Activated CD4-positive, alpha-beta T cell treated with anti-CD3 and anti-CD28 coated beads, Interleukin-2, Interleukin-4, amounts not matched to agents 100 ng/mL and 50 ng/mL, durations not matched to agents 16 hours and 8 hours (primary cell): ENCODE measurements around the gene NCOR2.

Source experiments
- DNase-seq: peaks from one replicate; pipeline ENCODE4 v3.0.0-alpha.2; 2020; ENCODE audit warnings: low spot score

Gene NCOR2

GRCh38 chr12:124525455-124525854, 42.0 kb downstream of the NCOR2 start:
- DNase-seq, result no peak

DNA sequence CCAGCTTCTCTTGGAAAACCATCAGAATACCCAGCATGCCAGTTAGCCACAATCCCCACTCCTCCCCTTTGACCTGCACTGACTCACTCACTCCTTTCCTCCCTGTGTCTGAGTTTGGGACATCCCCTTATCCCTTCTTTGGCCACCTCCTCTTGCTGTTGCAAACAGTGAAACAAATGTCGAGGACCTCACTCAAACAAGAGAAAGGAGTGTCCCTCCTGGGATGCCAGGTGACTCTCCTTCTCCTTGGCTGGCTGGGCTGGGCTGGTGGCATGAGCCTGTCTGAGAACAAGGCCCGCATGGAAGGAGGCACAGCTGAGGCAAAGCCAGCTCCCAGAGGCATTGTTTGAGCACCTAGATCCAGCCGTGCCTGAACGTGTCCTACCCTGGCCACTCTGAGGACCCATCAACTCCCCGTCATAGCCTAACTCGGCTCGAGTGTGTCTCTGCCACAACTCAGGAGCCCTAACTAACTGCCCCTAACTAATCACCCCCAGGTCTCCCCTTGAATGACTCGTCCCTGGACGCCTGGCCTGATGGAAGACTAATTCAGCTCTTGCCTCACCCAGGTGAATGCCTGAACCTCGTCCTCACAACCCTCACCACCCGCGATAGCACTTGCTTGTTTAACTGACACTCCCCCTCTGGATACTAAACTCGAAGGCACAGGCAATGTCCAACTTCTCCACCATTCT, 43.0 kb downstream of the NCOR2 start:
- DNase-seq, result no peak

GRCh38 chr12:124523071-124523470, 44.3 kb downstream of the NCOR2 start:
- DNase-seq, result no peak

- DNase-seq, result no peak
Measured at GRCh38 chr12:124520907-124521306, 46.5 kb downstream of the NCOR2 start.

GRCh38 chr12:124520265-124520701, 47.1 kb downstream of the NCOR2 start:
- no peak for DNase-seq

GRCh38 chr12:124519746-124520145, 47.7 kb downstream of the NCOR2 start:
- no peak for DNase-seq

DNA sequence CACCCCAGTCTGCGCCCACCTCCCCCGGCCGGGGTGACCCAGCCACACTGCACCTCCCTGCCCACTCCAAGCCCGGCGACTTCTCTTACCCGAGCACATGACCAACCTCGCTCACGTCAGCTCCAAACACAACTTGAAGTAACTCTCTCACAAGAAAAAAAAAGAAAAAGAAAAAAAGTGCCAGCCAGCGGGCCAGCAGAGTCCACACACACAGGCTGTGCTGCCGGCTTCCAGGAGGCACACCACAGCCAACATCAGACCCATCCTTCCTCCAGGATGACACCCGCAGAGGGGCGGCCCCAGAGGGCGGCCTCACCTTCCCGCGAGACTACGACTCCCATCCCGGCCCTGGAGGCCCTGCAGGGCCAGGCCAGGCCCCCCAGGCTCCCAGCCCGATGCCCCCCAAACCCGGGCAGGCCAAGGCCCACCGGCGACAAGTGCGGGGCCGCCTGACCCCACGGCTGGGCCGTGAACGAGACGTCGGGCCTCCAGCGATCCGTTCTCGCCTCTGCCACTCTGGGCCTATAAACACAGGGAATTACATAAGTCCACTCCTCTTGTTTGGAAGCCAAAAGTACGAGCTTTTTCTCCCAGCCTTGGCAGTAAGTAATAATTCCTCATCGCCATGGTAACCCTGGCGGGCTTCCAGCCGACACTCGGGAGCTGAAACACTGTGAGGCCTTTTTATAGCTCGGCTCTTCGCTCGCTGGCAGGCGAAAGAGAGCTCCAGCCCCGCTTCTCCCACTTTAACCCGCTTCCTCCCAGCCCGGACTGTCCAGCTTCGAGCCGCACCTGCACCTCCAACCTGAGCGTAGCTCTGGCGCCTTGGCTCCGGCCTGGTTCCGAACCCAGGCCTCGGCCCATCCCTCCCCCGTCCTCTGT, 49.1 kb downstream of the NCOR2 start:
- DNase-seq, result no peak
